Measurements from ENCODE around the gene CHRNA7.

CHRNA7 gene

DNA sequence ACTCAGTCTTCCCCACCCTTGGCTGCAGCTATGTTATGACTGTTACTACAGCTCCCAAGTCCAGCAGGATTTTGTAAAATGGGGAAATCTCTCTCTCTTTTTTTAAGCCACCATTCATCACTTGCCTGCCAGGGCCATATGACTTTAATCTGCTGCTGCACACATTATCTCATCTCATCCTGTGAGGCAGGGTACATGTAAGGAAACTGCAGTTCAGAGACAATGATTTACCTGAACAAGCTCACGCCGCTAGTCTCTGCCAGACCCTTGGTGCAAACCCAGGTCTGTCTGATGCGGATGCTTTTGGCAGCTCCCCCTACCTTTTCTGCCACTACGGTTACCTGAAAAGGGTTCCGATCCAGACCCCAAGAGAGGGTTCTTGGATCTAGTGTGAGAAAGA is 78.3 kb downstream of the CHRNA7 start:
- TF ChIP-seq TEAD4 (IDR thresholded peaks at IDR 0.05): no peak
- no peak for TF ChIP-seq CREB1 (IDR thresholded peaks at IDR 0.05; ENCODE audit: low read depth)
- TF ChIP-seq EP300 (IDR thresholded peaks at IDR 0.05; ENCODE audit: borderline replicate concordance): no peak
- TF ChIP-seq REST (IDR thresholded peaks at IDR 0.05; ENCODE audit: low read depth): no peak
- TF ChIP-seq CEBPB (IDR thresholded peaks at IDR 0.05): no peak
- no peak for TF ChIP-seq ZBTB7A (IDR thresholded peaks at IDR 0.05; ENCODE audit: low read depth)
- TF ChIP-seq EGR1 (IDR thresholded peaks at IDR 0.05): no peak
- no peak for TF ChIP-seq TCF12 (IDR thresholded peaks at IDR 0.05; ENCODE audit: low read depth)
- no peak for TF ChIP-seq FOXM1 (IDR thresholded peaks at IDR 0.05; ENCODE audit: borderline replicate concordance, low read depth)
- TF ChIP-seq MAX (IDR thresholded peaks at IDR 0.05): no peak
- no peak for TF ChIP-seq TAF1 (IDR thresholded peaks at IDR 0.05; ENCODE audit: low read depth)
- no peak for TF ChIP-seq YY1 (IDR thresholded peaks at IDR 0.05; ENCODE audit: low read depth)
- no peak for TF ChIP-seq USF1 (IDR thresholded peaks at IDR 0.05)
- no peak for TF ChIP-seq NFIC (IDR thresholded peaks at IDR 0.05)
- TF ChIP-seq RAD21 (IDR thresholded peaks at IDR 0.05; ENCODE audit: low read depth): no peak

DNA sequence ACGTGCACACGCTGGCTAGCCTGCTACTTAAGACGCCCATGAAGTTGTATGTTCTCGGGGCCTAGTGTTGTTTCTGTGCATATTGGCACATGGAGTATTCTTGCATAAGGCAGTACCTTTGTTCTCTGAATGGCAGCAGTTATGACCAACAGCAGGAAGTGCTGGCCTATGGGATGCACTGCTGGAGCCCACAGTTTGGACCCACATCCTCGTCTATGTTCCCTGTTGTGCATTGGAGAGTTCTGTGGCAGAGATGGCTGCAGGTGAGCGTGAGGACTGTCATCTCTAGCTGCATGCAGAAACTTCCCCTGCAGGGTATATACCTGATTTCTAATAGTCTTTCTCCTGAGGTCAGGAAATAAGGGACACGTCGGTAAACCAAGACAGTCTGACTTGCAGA is 81.8 kb downstream of the CHRNA7 start:
- TF ChIP-seq TEAD4 (IDR thresholded peaks at IDR 0.05) (no peak), NFIC (IDR thresholded peaks at IDR 0.05) (no peak), TCF12 (IDR thresholded peaks at IDR 0.05; ENCODE audit: low read depth) (no peak), USF1 (IDR thresholded peaks at IDR 0.05) (no peak)

DNA sequence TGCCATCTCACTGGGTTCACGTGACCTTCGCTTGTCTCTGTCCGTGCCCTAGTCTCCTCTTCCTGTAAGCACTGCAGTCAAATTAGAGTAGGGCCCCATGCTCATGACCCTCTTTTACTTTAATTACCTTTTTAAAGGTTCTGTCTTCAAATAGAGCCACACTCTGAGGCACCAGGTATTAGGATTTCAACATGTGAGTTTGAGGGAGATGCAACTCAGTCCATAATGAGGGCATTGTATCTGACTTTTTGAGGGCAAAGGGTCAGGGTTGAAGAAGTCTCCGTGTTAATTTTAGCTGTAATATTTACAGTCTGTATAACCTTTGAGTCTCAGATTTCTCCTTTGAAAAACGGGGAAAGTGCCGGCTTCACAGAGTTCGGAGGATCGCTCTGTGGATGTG is 82.9 kb downstream of the CHRNA7 start:
- TF ChIP-seq USF1 (IDR thresholded peaks at IDR 0.05) (no peak), TAF1 (IDR thresholded peaks at IDR 0.05; ENCODE audit: low read depth) (no peak), EGR1 (IDR thresholded peaks at IDR 0.05) (no peak), CREB1 (IDR thresholded peaks at IDR 0.05; ENCODE audit: low read depth) (no peak), CEBPB (IDR thresholded peaks at IDR 0.05) (no peak), TCF12 (IDR thresholded peaks at IDR 0.05; ENCODE audit: low read depth) (no peak), REST (IDR thresholded peaks at IDR 0.05; ENCODE audit: low read depth) (no peak)

DNA sequence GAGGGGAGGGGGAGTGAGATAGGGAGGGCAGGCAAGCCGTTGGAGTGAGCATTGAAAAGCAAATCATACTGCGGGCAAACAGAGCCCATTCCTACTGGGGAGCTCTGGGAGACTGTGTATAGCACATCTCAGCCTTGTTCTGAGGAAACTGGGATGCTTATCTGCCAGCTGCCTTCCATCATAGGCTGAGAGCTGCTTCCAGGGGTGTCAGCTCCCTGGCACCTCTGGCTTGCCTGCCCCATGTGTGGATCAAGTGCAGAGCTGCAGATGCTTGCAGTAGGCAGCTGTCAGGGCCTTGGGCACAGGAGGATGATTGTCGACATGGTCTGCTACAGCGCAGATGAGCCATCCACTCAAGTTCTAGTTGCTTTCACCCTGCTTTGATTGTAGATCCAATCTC is 86.8 kb downstream of the CHRNA7 start:
- TF ChIP-seq MAX (IDR thresholded peaks at IDR 0.05): no peak
- no peak for TF ChIP-seq NFIC (IDR thresholded peaks at IDR 0.05)
- TF ChIP-seq TAF1 (IDR thresholded peaks at IDR 0.05; ENCODE audit: low read depth): no peak
- no peak for TF ChIP-seq EP300 (IDR thresholded peaks at IDR 0.05; ENCODE audit: borderline replicate concordance)
- TF ChIP-seq EGR1 (IDR thresholded peaks at IDR 0.05): no peak
- TF ChIP-seq USF1 (IDR thresholded peaks at IDR 0.05): no peak
- no peak for TF ChIP-seq CEBPB (IDR thresholded peaks at IDR 0.05)
- no peak for TF ChIP-seq CREB1 (IDR thresholded peaks at IDR 0.05; ENCODE audit: low read depth)
- TF ChIP-seq RAD21 (IDR thresholded peaks at IDR 0.05; ENCODE audit: low read depth): no peak
- no peak for TF ChIP-seq TCF12 (IDR thresholded peaks at IDR 0.05; ENCODE audit: low read depth)
- TF ChIP-seq TEAD4 (IDR thresholded peaks at IDR 0.05): no peak
- TF ChIP-seq FOXM1 (IDR thresholded peaks at IDR 0.05; ENCODE audit: borderline replicate concordance, low read depth): no peak
- TF ChIP-seq ZBTB7A (IDR thresholded peaks at IDR 0.05; ENCODE audit: low read depth): no peak

DNA sequence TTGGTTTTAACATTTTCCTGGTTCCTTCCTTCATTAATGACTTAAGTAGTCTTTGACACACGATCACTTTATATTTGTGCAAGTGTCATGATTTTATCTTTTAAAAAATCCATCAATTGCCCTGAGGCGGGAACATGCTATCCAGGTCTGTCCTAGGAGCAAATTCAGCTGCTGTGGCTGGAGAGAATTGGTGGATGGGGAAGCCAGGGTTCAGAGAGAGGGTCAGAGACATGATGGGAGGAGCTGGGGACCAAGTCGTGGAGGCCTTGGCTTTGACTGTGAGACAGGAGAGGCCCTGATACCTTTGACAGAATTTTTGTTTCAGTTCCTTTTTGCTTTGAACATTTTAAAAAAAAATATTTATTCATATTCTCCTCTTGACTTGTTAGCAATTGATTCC is 89.0 kb downstream of the CHRNA7 start:
- TF ChIP-seq EGR1 (IDR thresholded peaks at IDR 0.05): no peak
- no peak for TF ChIP-seq FOXM1 (IDR thresholded peaks at IDR 0.05; ENCODE audit: borderline replicate concordance, low read depth)
- TF ChIP-seq RAD21 (IDR thresholded peaks at IDR 0.05; ENCODE audit: low read depth): no peak
- TF ChIP-seq USF1 (IDR thresholded peaks at IDR 0.05): no peak
